Stomach smooth muscle (tissue), 2 donors: ENCODE measurements around the gene SMARCA1.
"Not testable (repeated sequence)": the region's sequence is repeated elsewhere in the genome, so short reads cannot be mapped to it uniquely, and the experiment has no call there.

ENCODE experiments used
- H3K27ac ChIP-seq: one replicate; pipeline ENCODE4 v1.7.0; 2013; ENCODE audit warnings: mild to moderate bottlenecking, low read length, inconsistent platforms
- H3K27me3 ChIP-seq, 2 donors: one replicate each; pipeline ENCODE4 v1.7.0; 2013; ENCODE audit warnings: low read length in 2 of 2; ENCODE audit not compliant: insufficient read depth in 2 of 2, control insufficient read depth in 1 of 2
- H3K36me3 ChIP-seq, 2 donors: one replicate each; pipeline ENCODE4 v1.7.0; 2013; ENCODE audit warnings: low read length in 2 of 2; ENCODE audit not compliant: control insufficient read depth in 2 of 2, insufficient read depth in 2 of 2
- H3K4me1 ChIP-seq: one replicate; pipeline ENCODE4 v1.7.0; 2013; ENCODE audit warnings: low read length; ENCODE audit not compliant: control insufficient read depth, insufficient read depth
- H3K4me3 ChIP-seq, 2 donors: one replicate each; pipeline ENCODE4 v1.7.0; 2013; ENCODE audit warnings: low read length in 2 of 2
- H3K9ac ChIP-seq, 2 donors: one replicate each; pipeline ENCODE4 v1.7.0; 2013; ENCODE audit warnings: low read length in 2 of 2, mild to moderate bottlenecking in 1 of 2
- H3K9me3 ChIP-seq, 2 donors: one replicate each; pipeline ENCODE4 v1.7.0; 2013; ENCODE audit warnings: low read length in 2 of 2; ENCODE audit not compliant: control insufficient read depth in 2 of 2
- donor health status: healthy.
- donor health status: Pancreatic carcinoma.

SMARCA1 gene

DNA sequence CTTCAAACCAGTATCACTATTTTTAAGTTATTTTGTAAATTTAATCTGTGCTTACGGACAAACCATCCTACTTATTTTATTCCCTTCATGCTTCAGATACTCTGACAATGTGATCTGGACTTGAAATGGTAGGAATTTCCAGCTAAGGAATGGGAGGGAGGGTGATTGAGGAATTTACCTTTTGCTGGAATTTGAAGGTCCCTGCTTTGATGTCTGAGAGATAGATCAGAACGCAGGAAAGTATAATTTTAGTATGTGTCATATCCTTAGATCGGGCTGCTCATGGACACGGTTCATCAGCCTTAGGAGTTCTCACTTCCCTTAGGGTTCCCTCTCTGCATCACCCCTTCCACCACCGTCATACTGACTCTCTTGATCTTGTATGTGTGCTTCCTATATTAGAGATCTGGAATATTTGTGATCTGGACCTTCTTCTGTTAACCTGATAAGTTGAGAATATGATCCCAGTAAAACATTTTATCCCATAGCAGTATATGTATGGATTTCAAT lies 33.6 kb upstream of the SMARCA1 start:
- no peak overlapping the region for H3K27ac ChIP-seq
- H3K4me1 ChIP-seq: no peaks in the 10 kb centered on the region
- no peak overlapping the region for H3K4me3 ChIP-seq
- H3K36me3 ChIP-seq: peaks cover 0 to 17% of the 10 kb centered on the region in 2 donors
- no peaks in the 10 kb centered on the region for H3K27me3 ChIP-seq
- no peaks in the 10 kb centered on the region for H3K9me3 ChIP-seq
- H3K9ac ChIP-seq: no peak overlapping the region

DNA sequence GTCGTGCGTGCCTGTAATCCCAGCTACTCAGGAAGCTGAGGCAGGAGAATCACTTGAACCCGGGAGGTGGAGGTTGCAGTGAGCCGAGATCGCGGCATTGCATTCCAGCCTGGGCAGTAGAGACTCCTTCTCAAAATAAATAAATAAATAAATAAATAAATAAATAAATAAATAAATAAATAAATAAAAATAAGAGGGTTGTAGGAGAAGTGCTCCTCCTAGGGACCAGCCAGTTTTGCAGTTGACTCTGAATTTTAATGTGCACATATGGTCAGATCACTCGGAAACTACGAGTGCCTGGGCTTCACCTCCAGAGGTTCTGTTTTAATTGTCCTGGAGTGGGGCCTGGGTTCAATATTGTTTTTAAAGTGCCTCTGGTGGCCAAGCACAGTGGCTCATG lies 31.5 kb upstream of the SMARCA1 start:
- H3K4me3 ChIP-seq, H3K9ac ChIP-seq, H3K4me1 ChIP-seq, H3K36me3 ChIP-seq, H3K27me3 ChIP-seq, H3K9me3 ChIP-seq, H3K27ac ChIP-seq: not testable (repeated sequence)

GRCh38 chrX:129553619-129554288 lies 30.5 kb upstream of the SMARCA1 start:
- H3K27me3 ChIP-seq: no peaks in the 10 kb centered on the region
- no peaks in the 10 kb centered on the region for H3K9me3 ChIP-seq
- no peak overlapping the region for H3K4me3 ChIP-seq
- H3K36me3 ChIP-seq: peaks cover 0 to 2% of the 10 kb centered on the region in 2 donors
- H3K9ac ChIP-seq: no peak overlapping the region
- no peaks in the 10 kb centered on the region for H3K4me1 ChIP-seq
- H3K27ac ChIP-seq: no peak overlapping the region

DNA sequence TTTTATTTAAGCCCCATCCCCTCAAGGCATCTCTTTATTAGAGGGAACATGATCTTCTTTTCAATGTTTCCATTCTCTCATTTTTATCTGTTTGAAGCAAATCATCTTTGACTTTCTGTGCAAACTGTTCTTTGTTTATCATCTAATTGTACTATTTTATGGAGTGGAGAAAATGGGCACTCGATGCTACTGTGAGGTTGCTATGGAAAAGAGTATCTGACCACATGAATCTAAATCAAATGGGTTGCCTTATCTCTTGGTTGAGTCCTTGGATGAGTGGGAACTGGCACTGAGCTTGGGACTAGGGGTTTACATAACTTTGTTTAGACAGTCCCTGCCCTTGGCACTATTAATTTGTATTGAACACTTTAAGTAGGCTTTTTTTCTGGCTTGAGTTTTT lies 25.8 kb upstream of the SMARCA1 start:
- Histone ChIP-seq H3K4me3 (no peak overlapping the region), H3K4me1 (no peaks in the 10 kb centered on the region), H3K9ac (no peak overlapping the region), H3K27ac (no peak overlapping the region), H3K36me3 (no peaks in the 10 kb centered on the region), H3K9me3 (no peaks in the 10 kb centered on the region), H3K27me3 (no peaks in the 10 kb centered on the region)

GRCh38 chrX:129545408-129545807 lies 22.1 kb upstream of the SMARCA1 start:
- Histone ChIP-seq H3K9ac (no peak overlapping the region), H3K4me3 (no peak overlapping the region), H3K9me3 (no peaks in the 10 kb centered on the region), H3K36me3 (no peaks in the 10 kb centered on the region), H3K4me1 (no peaks in the 10 kb centered on the region), H3K27ac (no peak overlapping the region), H3K27me3 (no peaks in the 10 kb centered on the region)

DNA sequence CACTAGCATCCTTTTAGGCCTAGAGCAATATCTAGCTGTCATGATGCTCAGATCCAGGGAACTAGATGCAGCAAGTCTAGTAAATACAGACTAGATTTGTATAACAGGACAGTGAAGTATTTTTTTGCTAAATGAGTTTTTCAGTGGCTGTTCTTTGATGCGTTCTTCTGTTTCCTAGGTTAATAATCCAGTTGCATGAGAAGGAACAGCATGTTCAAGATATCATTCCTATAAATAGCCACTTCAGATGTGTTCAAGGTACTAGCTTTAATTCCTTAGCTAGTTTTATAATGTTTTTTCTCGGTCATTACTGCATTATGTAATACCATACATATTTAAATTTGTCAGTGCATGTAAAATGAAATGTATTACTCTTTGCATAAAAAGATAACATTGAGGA lies 21.5 kb upstream of the SMARCA1 start:
- H3K9ac ChIP-seq: no peak overlapping the region
- H3K4me3 ChIP-seq: no peak overlapping the region
- H3K36me3 ChIP-seq: no peaks in the 10 kb centered on the region
- no peaks in the 10 kb centered on the region for H3K27me3 ChIP-seq
- H3K9me3 ChIP-seq: no peaks in the 10 kb centered on the region
- H3K4me1 ChIP-seq: no peaks in the 10 kb centered on the region
- no peak overlapping the region for H3K27ac ChIP-seq

GRCh38 chrX:129540722-129541184 lies 17.5 kb upstream of the SMARCA1 start:
- H3K27ac ChIP-seq: no peak overlapping the region
- H3K27me3 ChIP-seq: no peaks in the 10 kb centered on the region
- peak overlapping the region; percentile 51 to 65 for H3K9ac ChIP-seq

GRCh38 chrX:129540068-129540653 lies 16.9 kb upstream of the SMARCA1 start, which contains the start of gene OCRL:
TSS of gene OCRL (plus strand) at chrX:129540259. CDS start at chrX:129540440, 181 bp downstream.
- no peaks in the 10 kb centered on the region for H3K36me3 ChIP-seq
- H3K9ac ChIP-seq: peak within 1 kb of the TSS; percentile 51 to 65
- H3K27ac ChIP-seq: no peak within 1 kb of the TSS
- no peaks in the 10 kb centered on the region for H3K9me3 ChIP-seq
- H3K27me3 ChIP-seq: no peaks in the 10 kb centered on the region
- H3K4me1 ChIP-seq: no peaks in the 10 kb centered on the region
- H3K4me3 ChIP-seq: peak within 1 kb of the TSS; percentile 71 to 72

More at GRCh38 chrX:129540722-129541184, 17.5 kb upstream of the SMARCA1 start:
- H3K4me1 ChIP-seq: no peaks in the 10 kb centered on the region
- H3K4me3 ChIP-seq: peak overlapping the region; percentile 71 to 72
- H3K36me3 ChIP-seq: no peaks in the 10 kb centered on the region
- H3K9me3 ChIP-seq: no peaks in the 10 kb centered on the region

DNA sequence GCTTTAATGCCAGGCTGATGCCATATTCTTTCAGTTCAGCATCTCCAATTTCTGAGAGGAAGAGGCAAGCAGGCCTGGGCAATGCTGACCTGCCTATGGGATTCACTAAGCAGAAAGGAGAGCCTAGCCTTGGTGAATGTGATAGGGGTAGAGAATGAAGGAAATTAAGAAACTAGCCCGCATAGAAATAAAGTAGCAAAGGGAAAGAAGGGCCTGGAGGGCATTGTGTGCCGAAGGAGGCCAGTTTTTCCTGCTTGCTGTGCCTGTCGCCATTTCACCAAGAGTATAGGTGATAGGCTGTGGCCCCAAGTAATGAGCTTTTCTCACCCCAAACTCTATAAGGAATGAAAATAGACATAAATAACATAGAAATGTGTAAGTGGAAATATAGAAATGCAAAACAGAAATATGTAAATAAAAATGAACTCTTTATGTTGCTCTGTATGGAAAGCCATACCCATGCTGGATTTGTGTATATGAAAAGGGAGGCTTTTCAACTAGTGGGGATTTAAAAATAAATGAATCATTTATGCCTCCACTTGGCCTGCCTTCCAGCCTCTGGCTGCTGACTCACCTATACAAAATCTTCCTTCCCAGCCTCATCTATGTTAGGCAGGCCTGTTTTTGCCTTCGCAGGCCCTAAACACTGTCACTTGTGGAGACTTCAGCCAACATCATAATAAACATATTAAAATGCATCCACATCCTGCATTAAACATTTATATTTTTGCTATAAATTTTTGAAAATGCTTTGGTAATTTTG lies 11.7 kb upstream of the SMARCA1 start:
- no peaks in the 10 kb centered on the region for H3K27me3 ChIP-seq
- no peak overlapping the region for H3K27ac ChIP-seq
- no peak overlapping the region for H3K4me3 ChIP-seq
- no peaks in the 10 kb centered on the region for H3K9me3 ChIP-seq
- H3K9ac ChIP-seq: no peak overlapping the region
- H3K4me1 ChIP-seq: no peaks in the 10 kb centered on the region
- H3K36me3 ChIP-seq: no peaks in the 10 kb centered on the region

- no peak overlapping the region for H3K4me3 ChIP-seq
- no peak overlapping the region for H3K9ac ChIP-seq
- H3K27me3 ChIP-seq: no peaks in the 10 kb centered on the region
These were observed 7.8 kb upstream of the SMARCA1 start for GRCh38 chrX:129531132-129531531.

More at GRCh38 chrX:129531132-129531531, 7.8 kb upstream of the SMARCA1 start:
- Histone ChIP-seq H3K9me3 (no peaks in the 10 kb centered on the region), H3K4me1 (no peaks in the 10 kb centered on the region), H3K27ac (no peak overlapping the region), H3K36me3 (no peaks in the 10 kb centered on the region)
